Measurements from ENCODE around the gene SERPINH1.
A peak's percentile ranks its signal among the peaks of the same experiment; 100 is the strongest.

SERPINH1 gene

GRCh38 chr11:75524665-75525432, 37.2 kb upstream of the SERPINH1 start:
- TF ChIP-seq, protein P1, sequence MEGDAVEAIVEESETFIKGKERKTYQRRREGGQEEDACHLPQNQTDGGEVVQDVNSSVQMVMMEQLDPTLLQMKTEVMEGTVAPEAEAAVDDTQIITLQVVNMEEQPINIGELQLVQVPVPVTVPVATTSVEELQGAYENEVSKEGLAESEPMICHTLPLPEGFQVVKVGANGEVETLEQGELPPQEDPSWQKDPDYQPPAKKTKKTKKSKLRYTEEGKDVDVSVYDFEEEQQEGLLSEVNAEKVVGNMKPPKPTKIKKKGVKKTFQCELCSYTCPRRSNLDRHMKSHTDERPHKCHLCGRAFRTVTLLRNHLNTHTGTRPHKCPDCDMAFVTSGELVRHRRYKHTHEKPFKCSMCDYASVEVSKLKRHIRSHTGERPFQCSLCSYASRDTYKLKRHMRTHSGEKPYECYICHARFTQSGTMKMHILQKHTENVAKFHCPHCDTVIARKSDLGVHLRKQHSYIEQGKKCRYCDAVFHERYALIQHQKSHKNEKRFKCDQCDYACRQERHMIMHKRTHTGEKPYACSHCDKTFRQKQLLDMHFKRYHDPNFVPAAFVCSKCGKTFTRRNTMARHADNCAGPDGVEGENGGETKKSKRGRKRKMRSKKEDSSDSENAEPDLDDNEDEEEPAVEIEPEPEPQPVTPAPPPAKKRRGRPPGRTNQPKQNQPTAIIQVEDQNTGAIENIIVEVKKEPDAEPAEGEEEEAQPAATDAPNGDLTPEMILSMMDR (conservative IDR thresholded peaks at IDR 0.05; ENCODE audit: control insufficient read depth, insufficient read depth, low read depth, low read length) = no peak
- peak; percentile 40 for DNase-seq (ENCODE audit: low read depth)

GRCh38 chr11:75525433-75526191, 36.4 kb upstream of the SERPINH1 start, which contains the start of gene GDPD5:
Gene GDPD5 (minus strand): TSS chr11:75525941. CDS start chr11:75477735, 48,206 bp downstream.
- peak; percentile 47 for DNase-seq (ENCODE audit: low read depth)
- peak within 1 kb of the TSS; percentile 57 for H3K4me3 ChIP-seq (ENCODE audit: control insufficient read depth, low read depth, low read length)
- TF ChIP-seq, protein P1 (conservative IDR thresholded peaks at IDR 0.05; ENCODE audit: control insufficient read depth, insufficient read depth, low read depth, low read length) = no peak

More at GRCh38 chr11:75524665-75525432, 37.2 kb upstream of the SERPINH1 start:
- H3K4me3 ChIP-seq (ENCODE audit: control insufficient read depth, low read depth, low read length) = peak overlapping the region; percentile 57

GRCh38 chr11:75526192-75526541, 35.9 kb upstream of the SERPINH1 start:
- DNase-seq (ENCODE audit: low read depth) = no peak
- TF ChIP-seq, protein P1 (conservative IDR thresholded peaks at IDR 0.05; ENCODE audit: control insufficient read depth, insufficient read depth, low read depth, low read length) = no peak

DNA sequence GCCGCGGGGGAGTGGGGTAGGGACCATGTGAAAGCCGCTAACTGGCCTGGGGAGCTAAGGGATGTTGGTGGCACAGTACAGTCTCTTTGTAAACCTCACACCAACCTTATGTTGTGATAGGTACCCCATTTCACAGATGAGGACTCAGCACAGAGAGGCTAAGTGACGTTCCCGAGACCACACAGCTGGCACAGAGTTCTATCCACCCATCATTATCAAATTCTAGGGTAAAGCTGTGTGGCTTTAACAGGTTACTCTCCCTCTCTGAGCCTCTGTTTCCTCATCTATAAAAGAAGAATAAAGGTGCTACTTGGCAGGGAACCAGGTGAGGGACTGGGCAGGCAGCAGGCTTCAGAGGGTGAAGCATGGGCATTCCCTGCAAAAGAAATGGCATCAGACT, 34.9 kb upstream of the SERPINH1 start:
- H3K4me3 ChIP-seq (ENCODE audit: control insufficient read depth, low read depth, low read length) = no peak overlapping the region
- TF ChIP-seq, protein P1 (conservative IDR thresholded peaks at IDR 0.05; ENCODE audit: control insufficient read depth, insufficient read depth, low read depth, low read length) = no peak

More at GRCh38 chr11:75526192-75526541, 35.9 kb upstream of the SERPINH1 start:
- peak overlapping the region; percentile 56 for H3K4me3 ChIP-seq (ENCODE audit: control insufficient read depth, low read depth, low read length)

GRCh38 chr11:75527938-75528735, 33.9 kb upstream of the SERPINH1 start:
- no peak for DNase-seq (ENCODE audit: low read depth)
- H3K4me3 ChIP-seq (ENCODE audit: control insufficient read depth, low read depth, low read length) = no peak overlapping the region
- TF ChIP-seq, protein P1 (conservative IDR thresholded peaks at IDR 0.05; ENCODE audit: control insufficient read depth, insufficient read depth, low read depth, low read length) = no peak

More for the DNA sequence above, 34.9 kb upstream of the SERPINH1 start:
- no peak for DNase-seq (ENCODE audit: low read depth)

DNA sequence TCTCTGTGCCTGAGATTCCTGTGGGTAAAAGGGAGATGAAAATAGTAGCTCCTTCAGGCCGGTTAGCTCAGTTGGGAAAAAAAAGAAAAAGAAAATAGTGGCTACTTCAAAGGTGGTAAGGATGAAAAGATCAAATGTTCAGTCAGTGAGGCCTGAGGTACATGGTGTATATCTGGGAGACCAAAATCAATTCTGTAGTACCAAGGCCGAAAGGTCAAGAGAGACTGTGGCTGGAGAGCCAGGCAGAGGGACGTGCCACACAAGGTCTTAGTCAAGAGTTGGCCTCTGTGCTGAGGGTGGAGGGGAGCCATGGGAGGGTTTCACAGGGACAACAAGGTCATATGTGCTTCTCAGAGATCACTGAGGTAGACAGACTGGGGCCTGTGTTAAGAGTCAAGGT, 31.5 kb upstream of the SERPINH1 start:
- no peak for DNase-seq (ENCODE audit: low read depth)
- TF ChIP-seq, protein P1 (conservative IDR thresholded peaks at IDR 0.05; ENCODE audit: control insufficient read depth, insufficient read depth, low read depth, low read length) = no peak
- H3K4me3 ChIP-seq (ENCODE audit: control insufficient read depth, low read depth, low read length) = no peak overlapping the region
